Measurements from ENCODE around the gene TLE3.

Gene TLE3

DNA sequence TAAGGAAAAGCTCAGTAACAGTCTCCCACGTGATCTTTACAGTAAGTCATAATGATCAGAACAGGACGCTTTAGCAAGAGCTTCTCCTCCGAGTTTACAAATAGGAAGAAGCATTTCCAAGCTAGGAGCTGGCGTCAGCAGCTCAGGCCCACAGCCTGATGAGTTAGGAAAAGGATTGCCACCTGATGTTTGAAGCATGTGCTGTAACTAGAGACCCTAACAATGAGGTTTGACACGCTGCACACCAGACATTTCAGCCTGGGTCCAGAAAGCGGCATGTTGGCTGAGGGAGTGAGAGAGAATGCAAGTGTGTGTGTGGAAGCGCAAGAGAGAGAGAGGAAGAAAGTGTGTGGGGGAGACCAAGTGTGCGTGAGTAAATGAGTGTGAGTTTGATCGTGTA, 47.3 kb downstream of the TLE3 start:
- H3K27me3 ChIP-seq (ENCODE audit: low read depth, low read length): no peaks in the 10 kb centered on the region
- H3K27ac ChIP-seq (ENCODE audit: low read length): no peak overlapping the region
- H3K4me3 ChIP-seq (ENCODE audit: low read depth in 1 of 2, low read length in 2 of 2): no peak overlapping the region
- peaks cover 47 to 60% of the 10 kb centered on the region in 2 donors for H3K36me3 ChIP-seq (ENCODE audit: control insufficient read depth in 1 of 2, insufficient read depth in 2 of 2, low read length in 2 of 2)
- H3K4me1 ChIP-seq (ENCODE audit: control insufficient read depth in 1 of 2, insufficient read depth in 2 of 2, low read length in 2 of 2): peaks cover 0 to 14% of the 10 kb centered on the region in 2 donors
- no peaks in the 10 kb centered on the region for H3K9me3 ChIP-seq (ENCODE audit: control insufficient read depth in 1 of 2, low read length in 2 of 2)

GRCh38 chr15:70049701-70050301, 47.9 kb downstream of the TLE3 start:
- Histone ChIP-seq H3K27me3 (ENCODE audit: low read depth, low read length) (no peaks in the 10 kb centered on the region), H3K4me3 (ENCODE audit: low read depth in 1 of 2, low read length in 2 of 2) (no peak overlapping the region), H3K9me3 (ENCODE audit: control insufficient read depth in 1 of 2, low read length in 2 of 2) (no peaks in the 10 kb centered on the region), H3K27ac (ENCODE audit: low read length) (no peak overlapping the region), H3K4me1 (ENCODE audit: control insufficient read depth in 1 of 2, insufficient read depth in 2 of 2, low read length in 2 of 2) (peaks cover 0 to 14% of the 10 kb centered on the region in 2 donors), H3K36me3 (ENCODE audit: control insufficient read depth in 1 of 2, insufficient read depth in 2 of 2, low read length in 2 of 2) (peaks cover 42 to 54% of the 10 kb centered on the region in 2 donors)

GRCh38 chr15:70048578-70049514, 48.9 kb downstream of the TLE3 start:
- Histone ChIP-seq H3K27ac (ENCODE audit: low read length) (no peak overlapping the region), H3K4me3 (ENCODE audit: low read depth in 1 of 2, low read length in 2 of 2) (no peak overlapping the region), H3K36me3 (ENCODE audit: control insufficient read depth in 1 of 2, insufficient read depth in 2 of 2, low read length in 2 of 2) (peaks cover 32 to 44% of the 10 kb centered on the region in 2 donors), H3K9me3 (ENCODE audit: control insufficient read depth in 1 of 2, low read length in 2 of 2) (no peaks in the 10 kb centered on the region), H3K27me3 (ENCODE audit: low read depth, low read length) (no peaks in the 10 kb centered on the region), H3K4me1 (ENCODE audit: control insufficient read depth in 1 of 2, insufficient read depth in 2 of 2, low read length in 2 of 2) (peaks cover 0 to 14% of the 10 kb centered on the region in 2 donors)

DNA sequence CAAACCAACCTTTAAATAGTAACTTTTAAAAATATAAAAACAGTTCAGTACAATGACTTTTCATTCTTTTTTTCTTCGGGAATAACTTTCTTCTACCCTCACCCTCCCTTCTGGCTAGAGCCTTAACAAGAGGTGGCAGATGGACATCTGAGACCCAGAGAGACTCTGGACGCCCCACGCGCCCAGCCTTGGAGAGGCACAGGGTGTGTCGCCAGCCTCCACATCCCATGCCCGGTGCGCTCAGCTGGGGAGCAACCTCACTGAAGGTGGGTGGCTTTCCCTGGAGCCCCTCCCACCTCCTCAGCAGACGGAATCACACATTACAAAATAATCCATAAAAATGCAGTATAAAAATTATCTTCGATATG, 49.5 kb downstream of the TLE3 start:
- Histone ChIP-seq H3K9me3 (ENCODE audit: control insufficient read depth in 1 of 2, low read length in 2 of 2) (no peaks in the 10 kb centered on the region), H3K27ac (ENCODE audit: low read length) (no peak overlapping the region)

GRCh38 chr15:70047386-70048197, 50.1 kb downstream of the TLE3 start:
- peaks cover 0 to 14% of the 10 kb centered on the region in 2 donors for H3K4me1 ChIP-seq (ENCODE audit: control insufficient read depth in 1 of 2, insufficient read depth in 2 of 2, low read length in 2 of 2)
- H3K9me3 ChIP-seq (ENCODE audit: control insufficient read depth in 1 of 2, low read length in 2 of 2): no peaks in the 10 kb centered on the region
- peaks cover 26 to 32% of the 10 kb centered on the region in 2 donors for H3K36me3 ChIP-seq (ENCODE audit: control insufficient read depth in 1 of 2, insufficient read depth in 2 of 2, low read length in 2 of 2)
- no peaks in the 10 kb centered on the region for H3K27me3 ChIP-seq (ENCODE audit: low read depth, low read length)
- H3K27ac ChIP-seq (ENCODE audit: low read length): no peak overlapping the region
- H3K4me3 ChIP-seq (ENCODE audit: low read depth in 1 of 2, low read length in 2 of 2): no peak overlapping the region

More for the DNA sequence above, 49.5 kb downstream of the TLE3 start:
- peaks cover 0 to 14% of the 10 kb centered on the region in 2 donors for H3K4me1 ChIP-seq (ENCODE audit: control insufficient read depth in 1 of 2, insufficient read depth in 2 of 2, low read length in 2 of 2)
- H3K4me3 ChIP-seq (ENCODE audit: low read depth in 1 of 2, low read length in 2 of 2): no peak overlapping the region
- H3K36me3 ChIP-seq (ENCODE audit: control insufficient read depth in 1 of 2, insufficient read depth in 2 of 2, low read length in 2 of 2): peaks cover 26 to 37% of the 10 kb centered on the region in 2 donors
- H3K27me3 ChIP-seq (ENCODE audit: low read depth, low read length): no peaks in the 10 kb centered on the region

- Histone ChIP-seq H3K9me3 (ENCODE audit: control insufficient read depth in 1 of 2, low read length in 2 of 2) (no peaks in the 10 kb centered on the region), H3K36me3 (ENCODE audit: control insufficient read depth in 1 of 2, insufficient read depth in 2 of 2, low read length in 2 of 2) (peaks cover 20 to 27% of the 10 kb centered on the region in 2 donors), H3K27me3 (ENCODE audit: low read depth, low read length) (no peaks in the 10 kb centered on the region), H3K27ac (ENCODE audit: low read length) (no peak overlapping the region), H3K4me1 (ENCODE audit: control insufficient read depth in 1 of 2, insufficient read depth in 2 of 2, low read length in 2 of 2) (peaks cover 0 to 14% of the 10 kb centered on the region in 2 donors), H3K4me3 (ENCODE audit: low read depth in 1 of 2, low read length in 2 of 2) (no peak overlapping the region)
Measured at GRCh38 chr15:70046679-70047369, 50.9 kb downstream of the TLE3 start.

GRCh38 chr15:70045045-70045444, 52.7 kb downstream of the TLE3 start:
- Histone ChIP-seq H3K9me3 (ENCODE audit: control insufficient read depth in 1 of 2, low read length in 2 of 2) (no peaks in the 10 kb centered on the region), H3K4me1 (ENCODE audit: control insufficient read depth in 1 of 2, insufficient read depth in 2 of 2, low read length in 2 of 2) (peaks cover 0 to 14% of the 10 kb centered on the region in 2 donors), H3K27ac (ENCODE audit: low read length) (no peak overlapping the region), H3K27me3 (ENCODE audit: low read depth, low read length) (no peaks in the 10 kb centered on the region), H3K36me3 (ENCODE audit: control insufficient read depth in 1 of 2, insufficient read depth in 2 of 2, low read length in 2 of 2) (peaks cover 4 to 11% of the 10 kb centered on the region in 2 donors), H3K4me3 (ENCODE audit: low read depth in 1 of 2, low read length in 2 of 2) (no peak overlapping the region)

DNA sequence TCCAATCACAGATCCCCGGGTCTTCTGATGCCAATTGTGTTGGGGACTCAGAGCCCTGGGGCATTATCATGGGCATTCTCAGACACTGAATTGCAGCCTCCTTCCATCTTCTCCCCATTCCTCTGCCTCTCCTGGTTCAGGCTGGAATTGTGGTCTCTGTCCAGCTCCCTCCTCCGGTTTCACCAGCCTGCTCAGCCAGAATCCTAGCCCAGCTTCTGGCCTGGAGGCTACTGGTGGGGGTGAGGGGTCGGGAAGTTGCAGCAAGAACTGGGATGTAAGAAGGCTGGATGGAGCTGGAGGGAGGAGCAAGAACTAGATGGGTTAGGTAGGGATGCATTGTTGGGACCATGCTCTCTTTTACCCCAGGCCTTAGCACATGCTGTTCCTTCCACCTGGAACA, 53.5 kb downstream of the TLE3 start:
- H3K27ac ChIP-seq (ENCODE audit: low read length): no peak overlapping the region
- H3K27me3 ChIP-seq (ENCODE audit: low read depth, low read length): no peaks in the 10 kb centered on the region
- H3K36me3 ChIP-seq (ENCODE audit: control insufficient read depth in 1 of 2, insufficient read depth in 2 of 2, low read length in 2 of 2): peaks cover 0 to 2% of the 10 kb centered on the region in 2 donors
- no peaks in the 10 kb centered on the region for H3K9me3 ChIP-seq (ENCODE audit: control insufficient read depth in 1 of 2, low read length in 2 of 2)
- peaks cover 0 to 9% of the 10 kb centered on the region in 2 donors for H3K4me1 ChIP-seq (ENCODE audit: control insufficient read depth in 1 of 2, insufficient read depth in 2 of 2, low read length in 2 of 2)
- H3K4me3 ChIP-seq (ENCODE audit: low read depth in 1 of 2, low read length in 2 of 2): no peak overlapping the region

DNA sequence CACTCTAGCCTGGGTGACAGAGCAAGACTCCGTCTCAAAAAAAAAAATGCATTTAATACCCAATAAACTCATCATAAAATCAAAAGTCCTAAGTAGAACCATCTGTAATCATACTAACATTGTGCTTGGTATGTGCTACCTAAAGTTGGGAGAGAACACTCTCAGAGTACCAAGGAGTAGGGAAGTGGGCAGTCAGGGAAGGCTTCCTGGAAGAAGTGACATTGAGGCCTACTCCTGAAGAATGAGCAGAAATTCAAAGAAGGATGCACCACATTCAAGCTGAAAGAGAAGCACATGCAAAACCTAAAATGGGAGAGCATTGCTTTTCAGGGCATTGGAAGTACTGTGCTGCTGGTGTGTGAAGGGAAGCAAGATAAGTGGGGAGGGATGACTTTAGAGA, 54.1 kb downstream of the TLE3 start:
- Histone ChIP-seq H3K9me3 (ENCODE audit: control insufficient read depth in 1 of 2, low read length in 2 of 2) (no peaks in the 10 kb centered on the region), H3K4me1 (ENCODE audit: control insufficient read depth in 1 of 2, insufficient read depth in 2 of 2, low read length in 2 of 2) (peaks cover 0 to 6% of the 10 kb centered on the region in 2 donors), H3K27ac (ENCODE audit: low read length) (no peak overlapping the region), H3K4me3 (ENCODE audit: low read depth in 1 of 2, low read length in 2 of 2) (no peak overlapping the region), H3K27me3 (ENCODE audit: low read depth, low read length) (no peaks in the 10 kb centered on the region), H3K36me3 (ENCODE audit: control insufficient read depth in 1 of 2, insufficient read depth in 2 of 2, low read length in 2 of 2) (no peaks in the 10 kb centered on the region)

DNA sequence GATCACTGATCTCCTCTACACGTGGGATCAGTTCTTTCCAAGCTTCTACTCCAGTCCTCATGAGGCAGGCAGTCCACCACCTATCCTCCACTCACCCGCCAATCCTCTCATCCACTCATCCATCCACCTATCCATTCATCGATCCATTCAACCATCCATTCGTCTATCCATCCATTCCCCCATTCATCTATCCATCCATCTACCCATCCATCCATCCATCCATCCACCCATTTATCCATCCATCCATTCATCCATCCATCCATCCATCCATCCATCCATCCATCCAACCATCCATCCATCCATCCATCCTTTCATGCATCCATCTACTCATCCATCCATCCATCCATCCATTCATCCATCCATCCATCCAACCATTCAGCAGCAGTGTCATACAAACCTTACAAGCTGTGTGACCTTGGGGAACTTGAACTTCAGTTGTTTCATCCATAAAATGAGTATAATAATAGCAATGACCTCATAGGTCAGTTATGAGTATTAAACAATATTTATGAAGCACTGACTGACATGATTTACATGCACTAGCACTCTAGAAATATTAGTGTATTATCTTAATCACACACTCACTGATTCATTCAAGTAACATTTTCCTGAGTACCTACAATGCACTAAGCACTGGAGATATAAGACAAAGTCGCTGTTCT, 55.0 kb downstream of the TLE3 start:
- H3K36me3 ChIP-seq (ENCODE audit: control insufficient read depth in 1 of 2, insufficient read depth in 2 of 2, low read length in 2 of 2): no peaks in the 10 kb centered on the region
- H3K27me3 ChIP-seq (ENCODE audit: low read depth, low read length): no peaks in the 10 kb centered on the region
- no peak overlapping the region for H3K27ac ChIP-seq (ENCODE audit: low read length)
- H3K4me3 ChIP-seq (ENCODE audit: low read depth in 1 of 2, low read length in 2 of 2): no peak overlapping the region
- no peaks in the 10 kb centered on the region for H3K4me1 ChIP-seq (ENCODE audit: control insufficient read depth in 1 of 2, insufficient read depth in 2 of 2, low read length in 2 of 2)
- H3K9me3 ChIP-seq (ENCODE audit: control insufficient read depth in 1 of 2, low read length in 2 of 2): no peaks in the 10 kb centered on the region
